ENCODE results near the gene ADGRB2.

DNA sequence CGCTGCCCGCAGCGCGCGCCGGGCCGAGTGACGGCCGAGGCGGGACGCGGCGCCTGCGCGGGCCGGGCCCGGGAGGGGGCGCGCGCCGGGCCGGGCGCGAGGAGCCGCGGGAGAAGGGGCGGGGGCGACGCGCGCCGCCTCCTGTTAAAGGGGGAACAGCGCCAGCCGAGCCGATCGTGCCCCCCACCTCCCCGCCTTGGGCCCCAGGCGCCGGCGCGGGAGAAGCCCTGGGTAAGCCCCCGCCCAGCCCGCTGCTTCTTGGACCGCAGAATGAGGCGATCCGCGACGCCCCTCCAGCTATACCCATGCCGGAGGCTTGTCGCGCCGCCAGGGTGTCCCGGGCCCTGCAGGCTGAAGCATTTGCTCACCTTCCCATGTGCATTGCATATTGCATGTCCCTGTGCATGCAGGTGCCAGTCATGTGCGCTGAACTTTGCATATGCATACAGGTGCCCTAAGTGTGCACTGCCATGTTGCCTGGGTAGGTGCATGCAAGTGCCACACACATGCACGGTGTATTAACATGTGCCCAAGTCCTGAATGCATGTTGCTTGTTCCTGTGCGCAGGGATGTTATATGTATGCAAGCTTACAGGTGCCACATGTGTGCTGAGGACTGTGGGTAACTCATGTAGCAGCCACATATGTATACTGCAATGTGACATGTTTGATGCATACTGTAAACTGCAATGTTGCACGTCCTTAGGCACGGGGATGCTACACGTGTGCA lies at the start of gene ADGRB2:
- TF ChIP-seq, protein P1, sequence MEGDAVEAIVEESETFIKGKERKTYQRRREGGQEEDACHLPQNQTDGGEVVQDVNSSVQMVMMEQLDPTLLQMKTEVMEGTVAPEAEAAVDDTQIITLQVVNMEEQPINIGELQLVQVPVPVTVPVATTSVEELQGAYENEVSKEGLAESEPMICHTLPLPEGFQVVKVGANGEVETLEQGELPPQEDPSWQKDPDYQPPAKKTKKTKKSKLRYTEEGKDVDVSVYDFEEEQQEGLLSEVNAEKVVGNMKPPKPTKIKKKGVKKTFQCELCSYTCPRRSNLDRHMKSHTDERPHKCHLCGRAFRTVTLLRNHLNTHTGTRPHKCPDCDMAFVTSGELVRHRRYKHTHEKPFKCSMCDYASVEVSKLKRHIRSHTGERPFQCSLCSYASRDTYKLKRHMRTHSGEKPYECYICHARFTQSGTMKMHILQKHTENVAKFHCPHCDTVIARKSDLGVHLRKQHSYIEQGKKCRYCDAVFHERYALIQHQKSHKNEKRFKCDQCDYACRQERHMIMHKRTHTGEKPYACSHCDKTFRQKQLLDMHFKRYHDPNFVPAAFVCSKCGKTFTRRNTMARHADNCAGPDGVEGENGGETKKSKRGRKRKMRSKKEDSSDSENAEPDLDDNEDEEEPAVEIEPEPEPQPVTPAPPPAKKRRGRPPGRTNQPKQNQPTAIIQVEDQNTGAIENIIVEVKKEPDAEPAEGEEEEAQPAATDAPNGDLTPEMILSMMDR (IDR thresholded peaks at IDR 0.05): peak in 1 of 4 experiments; percentile 21
- TF ChIP-seq POLR2A (IDR thresholded peaks at IDR 0.05): no peak
- no peak for TF ChIP-seq POLR2AphosphoS5 (IDR thresholded peaks at IDR 0.05)
